IMR-90 (cell line): Measurements from ENCODE around the gene TAF10. TPM values are rescaled to one million over a fixed set of nuclear protein-coding genes. Genes with fewer than 3 reads are reported as not detected.

ENCODE experiments used
- ATAC-seq: fragments of 200-7000 bp; cut with Tn5 transposase; 2 replicates; pipeline ENCODE4 v1.9.1; 2020; ENCODE audit warnings: low read depth, mild to moderate bottlenecking, moderate library complexity
- BruUV-seq: library from RNA; stranded (reverse); fragments of 400-500 nt; replicated peaks from 2 replicates; lab custom pipeline; 2021; lab: Mats Ljungman, UMichigan
- CTCF ChIA-PET: fragments of 300-600 bp; formaldehyde crosslinking; extraction: SDS; loops from one replicate; lab custom pipeline; 2021; ENCODE audit warnings: antibody characterized with exemption; lab: Yijun Ruan, JAX
- POLR2A ChIA-PET: fragments of 300-600 bp; sonication (Branson Sonifier 250); formaldehyde crosslinking; loops from one replicate; lab custom pipeline; 2022; ENCODE audit warnings: antibody characterized with exemption; ENCODE audit not compliant: unreplicated experiment; lab: Charles Lee
- DNase-seq: peaks from one replicate; pipeline ENCODE4 v3.0.0; 2013
- H2AFZ ChIP-seq: replicated peaks from 2 replicates; pipeline ENCODE3; 2013; ENCODE audit warnings: low read length, mild to moderate bottlenecking; ENCODE audit not compliant: poor library complexity
- H2AK5ac ChIP-seq: 2 replicates; pipeline ENCODE4 v1.6.1; 2013; ENCODE audit warnings: low read depth, low read length, inconsistent platforms
- H2AK9ac ChIP-seq: replicated peaks from 2 replicates; pipeline ENCODE3; 2013; ENCODE audit warnings: mild to moderate bottlenecking, low read depth, low read length, moderate library complexity; ENCODE audit not compliant: poor library complexity
- H2BK120ac ChIP-seq: 2 replicates; pipeline ENCODE4 v1.6.1; 2013; ENCODE audit warnings: low read depth, low read length, inconsistent platforms
- H2BK15ac ChIP-seq: 3 replicates; pipeline ENCODE4 v1.6.1; 2013; ENCODE audit warnings: low read depth, low read length, inconsistent platforms
- H2BK20ac ChIP-seq: 2 replicates; pipeline ENCODE4 v1.6.1; 2013; ENCODE audit warnings: low read depth, mild to moderate bottlenecking, inconsistent platforms, low read length, moderate library complexity
- H2BK5ac ChIP-seq: 2 replicates; pipeline ENCODE4 v1.6.1; 2013; ENCODE audit warnings: mild to moderate bottlenecking, low read depth, low read length, inconsistent platforms; ENCODE audit not compliant: poor library complexity, severe bottlenecking
- H3K14ac ChIP-seq: replicated peaks from 2 replicates; pipeline ENCODE4 v1.6.1; 2013; ENCODE audit warnings: low read depth, low read length, inconsistent platforms
- H3K18ac ChIP-seq: 2 replicates; pipeline ENCODE4 v1.6.1; 2013; ENCODE audit warnings: low read depth, low read length, control low read depth
- H3K23ac ChIP-seq: 2 replicates; pipeline ENCODE4 v1.6.1; 2013; ENCODE audit warnings: low read depth, low read length, inconsistent platforms
- H3K27ac ChIP-seq: 2 replicates; pipeline ENCODE4 v1.5.1; 2013; ENCODE audit warnings: mild to moderate bottlenecking, control low read depth, low read length; ENCODE audit not compliant: insufficient read depth
- H3K27me3 ChIP-seq: 2 replicates; pipeline ENCODE4 v1.6.1; 2013; ENCODE audit warnings: low read length; ENCODE audit not compliant: control insufficient read depth, insufficient read depth
- H3K36me3 ChIP-seq: 2 replicates; pipeline ENCODE4 v1.6.1; 2013; ENCODE audit warnings: low read length, mixed read lengths; ENCODE audit not compliant: control insufficient read depth, insufficient read depth
- H3K4ac ChIP-seq: 2 replicates; pipeline ENCODE4 v1.6.1; 2013; ENCODE audit warnings: low read depth, low read length, inconsistent platforms
- H3K4me1 ChIP-seq: 2 replicates; pipeline ENCODE4 v1.6.1; 2013; ENCODE audit warnings: low read length, mixed read lengths; ENCODE audit not compliant: control insufficient read depth, insufficient read depth
- H3K4me2 ChIP-seq: 2 replicates; pipeline ENCODE4 v1.6.1; 2013; ENCODE audit warnings: low read depth, mild to moderate bottlenecking, control low read depth, low read length, moderate library complexity
- H3K4me3 ChIP-seq: 2 replicates; pipeline ENCODE4 v1.5.1; 2013; ENCODE audit warnings: low read depth, mild to moderate bottlenecking, control low read depth, low read length, moderate library complexity; ENCODE audit not compliant: insufficient read depth
- H3K56ac ChIP-seq: 2 replicates; pipeline ENCODE4 v1.6.1; 2013; ENCODE audit warnings: low read length, inconsistent platforms; ENCODE audit not compliant: insufficient read depth; ENCODE audit errors: extremely low read depth
- H3K79me1 ChIP-seq, 2 experiments: 2 replicates each; pipeline ENCODE4 v1.6.1; 2013; ENCODE audit warnings: low read length in 2 of 2, inconsistent platforms in 1 of 2, low read depth in 1 of 2
- H3K9ac ChIP-seq: 2 replicates; pipeline ENCODE4 v1.6.1; 2013; ENCODE audit warnings: low read depth, low read length, control low read depth
- H3K9me1 ChIP-seq: 2 replicates; pipeline ENCODE4 v1.6.1; 2013; ENCODE audit warnings: low read length, inconsistent platforms; ENCODE audit not compliant: insufficient read depth
- H3K9me3 ChIP-seq: 2 replicates; pipeline ENCODE4 v1.6.1; 2013; ENCODE audit warnings: low read length; ENCODE audit not compliant: control insufficient read depth, insufficient read depth
- H4K20me1 ChIP-seq: 2 replicates; pipeline ENCODE4 v1.6.1; 2013; ENCODE audit warnings: low read length, inconsistent platforms; ENCODE audit not compliant: insufficient read depth
- H4K5ac ChIP-seq: 2 replicates; pipeline ENCODE4 v1.6.1; 2013; ENCODE audit warnings: mild to moderate bottlenecking, low read depth, low read length, control low read depth
- H4K8ac ChIP-seq, 2 experiments: 2 replicates each; pipeline ENCODE4 v1.6.1; 2013; ENCODE audit warnings: low read depth in 2 of 2, low read length in 2 of 2, control low read depth in 1 of 2, inconsistent platforms in 1 of 2
- H4K91ac ChIP-seq: 2 replicates; pipeline ENCODE4 v1.6.1; 2013; ENCODE audit warnings: low read depth, low read length, inconsistent platforms; ENCODE audit not compliant: insufficient read depth
- CEBPB ChIP-seq: IDR thresholded peaks from 2 replicates; pipeline ENCODE4 v1.6.1; 2012; ENCODE audit warnings: low read depth, low read length, improper control_type of control experiment
- CHD1 ChIP-seq: IDR thresholded peaks from 2 replicates; pipeline ENCODE4 v1.6.1; 2012; ENCODE audit warnings: low read depth, low read length, improper control_type of control experiment
- CTCF ChIP-seq: conservative IDR thresholded peaks from 2 replicates; pipeline ENCODE4 v1.5.1; 2012; ENCODE audit warnings: mild to moderate bottlenecking, low read depth, low read length, improper control_type of control experiment
- FOS ChIP-seq: fragments of 150-350 bp; IDR thresholded peaks from 2 replicates; pipeline ENCODE4 v1.6.1; 2016; ENCODE audit warnings: low read depth, low read length
- MAZ ChIP-seq: IDR thresholded peaks from 2 replicates; pipeline ENCODE4 v1.6.1; 2012; ENCODE audit warnings: low read depth, mild to moderate bottlenecking, low read length, improper control_type of control experiment, moderate library complexity, borderline replicate concordance
- NFE2L2 ChIP-seq: fragments of 150-350 bp; IDR thresholded peaks from 2 replicates; pipeline ENCODE4 v1.6.1; 2016; ENCODE audit warnings: low read depth, mild to moderate bottlenecking, low read length
- POLR2A ChIP-seq: IDR thresholded peaks from 2 replicates; pipeline ENCODE4 v1.6.1; 2012; ENCODE audit warnings: mild to moderate bottlenecking, low read depth, low read length
- RAD21 ChIP-seq: IDR thresholded peaks from 2 replicates; pipeline ENCODE4 v1.6.1; 2012; ENCODE audit warnings: low read length, improper control_type of control experiment
- SMC3 ChIP-seq: fragments of 150-350 bp; IDR thresholded peaks from 2 replicates; pipeline ENCODE4 v1.6.1; 2016; ENCODE audit warnings: low read depth, mild to moderate bottlenecking, antibody characterized with exemption, low read length, moderate library complexity
- USF2 ChIP-seq: fragments of 150-350 bp; IDR thresholded peaks from 2 replicates; pipeline ENCODE4 v1.6.1; 2017; ENCODE audit warnings: mild to moderate bottlenecking, antibody characterized with exemption, low read length, low read depth
- WGBS, 2 experiments: methylation state at CpG; one replicate each; pipeline versions ENCODE4 v1.1.5 to v1.1.7; 2013; ENCODE audit warnings: missing lambda C conversion rate in 2 of 2; ENCODE audit not compliant: insufficient read length in 1 of 2; ENCODE audit errors: extremely low coverage in 2 of 2; 5-methylcytosine and 5-hydroxymethylcytosine counted together
- dilution Hi-C: fragments of 300-500 bp; cut with HindIII; formaldehyde crosslinking; loops from one replicate; pipeline ENCODE4 v1.14.3; 2018; ENCODE audit warnings: low sequenced_read_pairs; ENCODE audit not compliant: unreplicated experiment
- in situ Hi-C: fragments of 300-500 bp; cut with MboI; formaldehyde crosslinking; loops from 3 replicates; pipeline ENCODE4 v1.14.3; 2019; ENCODE audit warnings: low sequenced_read_pairs, inconsistent platforms, mixed read lengths
- intact Hi-C: fragments of 100-400 bp; cut with micrococcal nuclease; formaldehyde crosslinking; loops from 2 replicates; pipeline ENCODE4 v1.10.0; 2022
- polyA plus RNA-seq, 3 experiments: library from polyadenylated mRNA; depleted of rRNA; stranded (reverse); fragments of >200 nt; gene quantifications; 2 replicates each; pipeline ENCODE4 v1.2.3, GENCODE V29; 2012; ENCODE audit warnings: low replicate concordance in 1 of 3
- total RNA-seq: library from RNA; depleted of rRNA; stranded (reverse); fragments of >200 nt; gene quantifications from 2 replicates; pipeline ENCODE4 v1.2.3, GENCODE V29; 2012

TAF10 gene
- total and polyA plus RNA-seq, 2 of the 4 experiments (the other 2 are of a cell fraction): 18.6 to 132 TPM

DNA sequence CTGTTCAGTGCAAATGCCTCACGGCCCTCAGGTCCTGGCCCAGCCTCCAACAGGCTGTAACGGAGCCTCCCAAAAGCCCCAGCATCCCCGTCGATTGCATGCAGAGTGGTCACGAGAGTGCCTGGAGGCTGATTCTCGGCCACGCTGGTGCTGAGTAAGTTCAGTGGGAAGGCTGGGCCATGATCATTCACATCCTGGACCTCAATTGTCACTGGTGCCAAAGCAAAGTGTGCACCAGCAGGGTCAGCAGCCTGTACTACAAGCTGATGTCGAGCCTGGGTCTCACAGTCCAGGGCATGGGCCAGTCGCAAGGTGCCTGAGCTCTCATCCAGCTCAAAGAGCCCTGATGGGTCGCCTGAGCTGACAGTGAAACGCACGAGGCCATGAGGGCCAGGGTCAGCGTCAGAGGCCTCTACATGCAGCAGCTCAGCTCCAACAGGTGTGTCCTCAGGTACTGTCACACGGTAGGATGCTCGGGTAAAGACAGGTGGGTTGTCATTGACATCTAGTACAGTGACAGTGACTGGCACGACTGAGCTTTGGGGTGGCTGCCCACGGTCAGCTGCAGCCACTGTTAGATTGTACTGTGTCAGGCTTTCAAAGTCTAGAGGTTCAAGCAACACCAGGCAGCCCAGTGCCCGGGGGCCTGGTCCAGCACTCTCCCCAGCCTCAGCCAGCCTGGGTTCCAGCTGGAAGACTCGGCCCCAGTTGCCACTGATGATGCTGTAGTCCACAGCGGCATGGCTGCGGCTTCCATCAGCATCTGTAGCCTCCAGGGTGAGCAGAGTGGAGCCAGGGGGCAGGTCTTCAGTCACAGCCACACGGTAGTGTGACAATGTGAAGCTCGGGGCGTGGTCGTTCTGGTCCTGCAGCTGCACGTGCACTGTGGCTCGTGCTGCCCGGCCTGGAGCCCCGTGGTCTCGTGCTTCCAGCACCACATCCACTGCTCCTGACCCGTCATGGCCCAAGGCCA is 11.7 kb upstream of the TAF10 start:
- WGBS, 2 experiments: 91% methylated on average over 19 of the region's 31 CpGs; no CpG with 5 or more reads in 1 of the 2 experiments
- no peak overlapping the region for H3K23ac ChIP-seq
- no peak overlapping the region for H3K4me2 ChIP-seq
- no peak overlapping the region for H3K27ac ChIP-seq
- no peak overlapping the region for H3K9ac ChIP-seq
- H2BK5ac ChIP-seq: no peak overlapping the region
- H2AK5ac ChIP-seq: no peak overlapping the region
- H3K14ac ChIP-seq: no peak overlapping the region
- no peaks in the 10 kb centered on the region for H3K9me3 ChIP-seq
- intact Hi-C loops: no loop called here
- H2BK15ac ChIP-seq: no peak overlapping the region
- peaks cover 41% of the 10 kb centered on the region for H3K36me3 ChIP-seq
- H2BK120ac ChIP-seq: no peak overlapping the region
- no TSS peak for BruUV-seq
- H4K8ac ChIP-seq: no peak overlapping the region
- no peak for DNase-seq
- no peaks in the 10 kb centered on the region for H3K9me1 ChIP-seq
- no peak overlapping the region for H4K5ac ChIP-seq
- no peak for ATAC-seq
- no peak overlapping the region for H2BK20ac ChIP-seq
- no peak overlapping the region for H4K91ac ChIP-seq
- CTCF ChIA-PET: interaction anchor here (0.6 kb wide), 1 partner anchor 10 kb away, joined by 3 read pairs; no protein-coding TSS in a partner anchor
- in situ Hi-C loops: no loop called here
- POLR2A ChIA-PET: no interaction called here
- no peaks in the 10 kb centered on the region for H4K20me1 ChIP-seq
- TF ChIP-seq MAZ (no peak), POLR2A (no peak), SMC3 (no peak), FOS (no peak), CHD1 (no peak), CTCF (no peak), RAD21 (no peak), NFE2L2 (no peak), CEBPB (no peak), USF2 (no peak)
- H3K4me3 ChIP-seq: no peak overlapping the region
- no peak overlapping the region for H3K4ac ChIP-seq
- H3K18ac ChIP-seq: no peak overlapping the region
- no peaks in the 10 kb centered on the region; the same call in 1 of the 2 replicates for H3K4me1 ChIP-seq
- no peak overlapping the region for H2AK9ac ChIP-seq
- dilution Hi-C loops: no loop called here
- H3K27me3 ChIP-seq: no peaks in the 10 kb centered on the region
- no peak overlapping the region for H3K56ac ChIP-seq
- H2AFZ ChIP-seq: no peak overlapping the region
- H3K79me1 ChIP-seq: peaks cover 4 to 6% of the 10 kb centered on the region in 2 experiments; a peak in 3 of 4 replicates
